Glutamatergic neuron (in vitro differentiated cells): Measurements from ENCODE around the gene DGKD. TPM values are rescaled to one million over a fixed set of nuclear protein-coding genes. Genes with fewer than 3 reads are reported as not detected.

Source experiments
- DNase-seq: peaks from one replicate; pipeline ENCODE4 v3.0.0; 2022
- H3K27ac Mint-ChIP-seq: one replicate; pipeline ENCODE4 v1.8.0; 2020; ENCODE audit warnings: mild to moderate bottlenecking, mixed read lengths, inconsistent platforms; ENCODE audit not compliant: unreplicated experiment
- H3K27me3 Mint-ChIP-seq: one replicate; pipeline ENCODE4 v1.8.0; 2020; ENCODE audit warnings: mild to moderate bottlenecking, moderate library complexity, mixed read lengths, inconsistent platforms; ENCODE audit not compliant: unreplicated experiment
- H3K36me3 Mint-ChIP-seq: one replicate; pipeline ENCODE4 v1.8.0; 2020; ENCODE audit warnings: mild to moderate bottlenecking, mixed read lengths, inconsistent platforms; ENCODE audit not compliant: unreplicated experiment
- H3K4me1 Mint-ChIP-seq: one replicate; pipeline ENCODE4 v1.8.0; 2020; ENCODE audit warnings: mild to moderate bottlenecking, low read depth, mixed read lengths, inconsistent platforms; ENCODE audit not compliant: unreplicated experiment
- H3K4me3 Mint-ChIP-seq: one replicate; pipeline ENCODE4 v1.8.0; 2020; ENCODE audit warnings: mild to moderate bottlenecking, mixed read lengths, inconsistent platforms; ENCODE audit not compliant: unreplicated experiment
- H3K9me3 Mint-ChIP-seq: one replicate; pipeline ENCODE4 v1.8.0; 2020; ENCODE audit warnings: mild to moderate bottlenecking, moderate library complexity, mixed read lengths, inconsistent platforms; ENCODE audit not compliant: unreplicated experiment
- CTCF ChIP-seq: fragments of 200-600 bp; sonication (generic); IDR thresholded peaks from one replicate; pipeline ENCODE4 v1.5.0; 2021; ENCODE audit not compliant: partially characterized antibody, unreplicated experiment
- total RNA-seq: library from RNA; stranded (reverse); fragmentation: NEBNext Ultra II Directional; extraction: Animal tissue kit (Norgen Biotek cat#: 25700); gene quantifications from one replicate; pipeline ENCODE4 v1.2.1, GENCODE V29; 2021; ENCODE audit not compliant: unreplicated experiment

DGKD gene
- total RNA-seq, 1 donor from 2014 or later, result 67.6 TPM

- no peak for TF ChIP-seq CTCF
- Mint-ChIP-seq H3K36me3 (peaks cover 10% of the 10 kb centered on the region), H3K9me3 (no peaks in the 10 kb centered on the region), H3K4me3 (no peak overlapping the region), H3K4me1 (peaks cover 6% of the 10 kb centered on the region), H3K27ac (no peak overlapping the region), H3K27me3 (peaks cover 3% of the 10 kb centered on the region)
- DNase-seq, result no peak
Observed at GRCh38 chr2:233486778-233487552, 132.7 kb downstream of the DGKD start.

- no peaks in the 10 kb centered on the region for H3K9me3 Mint-ChIP-seq
- no peak overlapping the region for H3K4me3 Mint-ChIP-seq
- H3K36me3 Mint-ChIP-seq, result peaks cover 8% of the 10 kb centered on the region
- H3K27ac Mint-ChIP-seq, result no peak overlapping the region
- no peak for TF ChIP-seq CTCF
- peaks cover 6% of the 10 kb centered on the region for H3K4me1 Mint-ChIP-seq
- no peaks in the 10 kb centered on the region for H3K27me3 Mint-ChIP-seq
- DNase-seq, result no peak
Observed at GRCh38 chr2:233487748-233488345, 133.6 kb downstream of the DGKD start.

GRCh38 chr2:233489143-233489542, 134.8 kb downstream of the DGKD start:
- H3K27me3 Mint-ChIP-seq, result no peaks in the 10 kb centered on the region

GRCh38 chr2:233489666-233490065, 135.4 kb downstream of the DGKD start:
- H3K4me1 Mint-ChIP-seq, result peaks cover 8% of the 10 kb centered on the region
- no peak overlapping the region for H3K4me3 Mint-ChIP-seq
- H3K27ac Mint-ChIP-seq, result no peak overlapping the region
- no peak for TF ChIP-seq CTCF
- DNase-seq, result no peak
- no peaks in the 10 kb centered on the region for H3K36me3 Mint-ChIP-seq
- H3K9me3 Mint-ChIP-seq, result no peaks in the 10 kb centered on the region
- H3K27me3 Mint-ChIP-seq, result no peaks in the 10 kb centered on the region

More at GRCh38 chr2:233489143-233489542, 134.8 kb downstream of the DGKD start:
- no peak overlapping the region for H3K4me3 Mint-ChIP-seq
- no peak for TF ChIP-seq CTCF
- no peaks in the 10 kb centered on the region for H3K9me3 Mint-ChIP-seq
- no peak overlapping the region for H3K27ac Mint-ChIP-seq
- H3K36me3 Mint-ChIP-seq, result no peaks in the 10 kb centered on the region
- DNase-seq, result no peak
- peaks cover 8% of the 10 kb centered on the region for H3K4me1 Mint-ChIP-seq

GRCh38 chr2:233490831-233491230, 136.5 kb downstream of the DGKD start:
- peaks cover 8% of the 10 kb centered on the region for H3K4me1 Mint-ChIP-seq
- H3K36me3 Mint-ChIP-seq, result no peaks in the 10 kb centered on the region
- no peak overlapping the region for H3K4me3 Mint-ChIP-seq
- H3K9me3 Mint-ChIP-seq, result no peaks in the 10 kb centered on the region
- H3K27ac Mint-ChIP-seq, result no peak overlapping the region
- TF ChIP-seq CTCF, result no peak
- no peaks in the 10 kb centered on the region for H3K27me3 Mint-ChIP-seq
- no peak for DNase-seq
